Thyroid gland (tissue), 4 donors: Measurements from ENCODE around the gene CAAP1.

Experiments used
- POLR2A ChIP-seq, 2 donors: fragments of 450-650 bp; IDR thresholded peaks; one replicate each; pipeline ENCODE4 v1.6.1; 2017; ENCODE audit warnings: antibody characterized with exemption in 2 of 2, mild to moderate bottlenecking in 2 of 2, moderate library complexity in 1 of 2
- TF ChIP-seq, protein P1 (sequence below), 6 experiments: fragments of 200-600 bp in 3 of 6; fragments of 450-650 bp in 3 of 6; sonication (generic) in 3 of 6; IDR thresholded peaks; one replicate each; pipeline ENCODE4 v1.5.1; 2016 to 2019; ENCODE audit warnings: antibody characterized with exemption in 6 of 6, mild to moderate bottlenecking in 2 of 6, inconsistent platforms in 1 of 6, moderate library complexity in 1 of 6

DNA sequence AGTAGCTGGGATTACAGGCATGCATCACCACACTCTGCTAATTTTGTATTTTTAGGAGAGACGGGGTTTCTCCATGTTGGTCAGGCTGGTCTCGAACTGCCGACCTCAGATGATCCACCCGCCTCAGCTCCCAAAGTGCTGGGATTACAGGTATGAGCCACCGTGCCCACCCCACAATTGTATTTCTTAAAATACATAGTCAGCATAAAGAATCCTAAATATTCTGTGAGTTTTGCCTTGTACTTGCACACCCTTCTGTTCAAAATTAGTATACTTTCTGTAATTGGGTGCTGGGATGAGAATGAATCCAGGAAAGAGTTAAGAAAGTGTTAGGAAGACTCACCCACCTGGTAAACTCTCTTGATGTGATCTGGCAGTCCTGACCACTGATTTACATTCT is 101.3 kb downstream of the CAAP1 start:
- TF ChIP-seq, protein P1, sequence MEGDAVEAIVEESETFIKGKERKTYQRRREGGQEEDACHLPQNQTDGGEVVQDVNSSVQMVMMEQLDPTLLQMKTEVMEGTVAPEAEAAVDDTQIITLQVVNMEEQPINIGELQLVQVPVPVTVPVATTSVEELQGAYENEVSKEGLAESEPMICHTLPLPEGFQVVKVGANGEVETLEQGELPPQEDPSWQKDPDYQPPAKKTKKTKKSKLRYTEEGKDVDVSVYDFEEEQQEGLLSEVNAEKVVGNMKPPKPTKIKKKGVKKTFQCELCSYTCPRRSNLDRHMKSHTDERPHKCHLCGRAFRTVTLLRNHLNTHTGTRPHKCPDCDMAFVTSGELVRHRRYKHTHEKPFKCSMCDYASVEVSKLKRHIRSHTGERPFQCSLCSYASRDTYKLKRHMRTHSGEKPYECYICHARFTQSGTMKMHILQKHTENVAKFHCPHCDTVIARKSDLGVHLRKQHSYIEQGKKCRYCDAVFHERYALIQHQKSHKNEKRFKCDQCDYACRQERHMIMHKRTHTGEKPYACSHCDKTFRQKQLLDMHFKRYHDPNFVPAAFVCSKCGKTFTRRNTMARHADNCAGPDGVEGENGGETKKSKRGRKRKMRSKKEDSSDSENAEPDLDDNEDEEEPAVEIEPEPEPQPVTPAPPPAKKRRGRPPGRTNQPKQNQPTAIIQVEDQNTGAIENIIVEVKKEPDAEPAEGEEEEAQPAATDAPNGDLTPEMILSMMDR (IDR thresholded peaks at IDR 0.05) = no peak
- no peak for TF ChIP-seq POLR2A (IDR thresholded peaks at IDR 0.05)
